T-helper 22 cell (primary cell): Measurements from ENCODE around the gene SHROOM1.
"Not testable (repeated sequence)": the region's sequence is repeated elsewhere in the genome, so short reads cannot be mapped to it uniquely, and the experiment has no call there.

ENCODE experiments used
- DNase-seq: peaks from one replicate; pipeline ENCODE4 v3.0.0-alpha.2; 2020; ENCODE audit warnings: low read depth

SHROOM1 gene, protein sequence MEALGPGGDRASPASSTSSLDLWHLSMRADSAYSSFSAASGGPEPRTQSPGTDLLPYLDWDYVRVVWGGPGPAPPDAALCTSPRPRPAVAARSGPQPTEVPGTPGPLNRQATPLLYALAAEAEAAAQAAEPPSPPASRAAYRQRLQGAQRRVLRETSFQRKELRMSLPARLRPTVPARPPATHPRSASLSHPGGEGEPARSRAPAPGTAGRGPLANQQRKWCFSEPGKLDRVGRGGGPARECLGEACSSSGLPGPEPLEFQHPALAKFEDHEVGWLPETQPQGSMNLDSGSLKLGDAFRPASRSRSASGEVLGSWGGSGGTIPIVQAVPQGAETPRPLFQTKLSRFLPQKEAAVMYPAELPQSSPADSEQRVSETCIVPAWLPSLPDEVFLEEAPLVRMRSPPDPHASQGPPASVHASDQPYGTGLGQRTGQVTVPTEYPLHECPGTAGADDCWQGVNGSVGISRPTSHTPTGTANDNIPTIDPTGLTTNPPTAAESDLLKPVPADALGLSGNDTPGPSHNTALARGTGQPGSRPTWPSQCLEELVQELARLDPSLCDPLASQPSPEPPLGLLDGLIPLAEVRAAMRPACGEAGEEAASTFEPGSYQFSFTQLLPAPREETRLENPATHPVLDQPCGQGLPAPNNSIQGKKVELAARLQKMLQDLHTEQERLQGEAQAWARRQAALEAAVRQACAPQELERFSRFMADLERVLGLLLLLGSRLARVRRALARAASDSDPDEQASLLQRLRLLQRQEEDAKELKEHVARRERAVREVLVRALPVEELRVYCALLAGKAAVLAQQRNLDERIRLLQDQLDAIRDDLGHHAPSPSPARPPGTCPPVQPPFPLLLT

DNA sequence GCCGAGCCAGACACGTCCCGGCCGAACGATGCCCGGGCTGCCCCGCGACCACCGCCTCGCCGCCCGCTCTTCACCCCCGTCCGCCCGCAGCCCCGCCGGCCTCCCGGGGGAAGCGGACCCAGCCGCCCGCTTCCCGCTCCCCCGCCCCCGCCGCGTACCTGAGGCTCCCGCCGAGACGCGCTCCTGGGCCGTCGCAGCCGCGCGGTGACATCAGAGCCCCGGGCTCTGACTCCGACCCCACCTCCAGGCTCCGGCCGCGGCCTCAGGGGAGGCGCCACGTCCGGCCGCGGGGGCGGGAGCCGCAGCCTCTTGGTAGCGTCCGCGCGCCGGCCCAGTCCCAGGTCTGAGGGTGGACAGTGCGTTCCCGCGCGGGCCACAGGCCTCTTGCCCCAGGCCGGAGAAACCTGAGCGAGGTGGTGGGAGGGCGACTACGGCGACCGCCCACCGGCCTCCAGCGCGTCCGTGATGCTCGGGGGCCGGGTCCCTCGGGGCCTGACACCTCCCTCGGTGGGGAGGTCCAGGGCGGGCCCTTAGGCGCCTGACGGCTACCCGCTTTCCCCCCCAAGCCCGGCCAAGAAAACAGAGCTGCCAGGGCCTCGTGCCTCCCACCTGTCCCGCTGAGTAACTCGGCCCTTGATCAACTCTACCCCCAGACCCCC, at the start of gene SHROOM1:
Gene SHROOM1, minus strand, starts transcription at position 212 of the 659 bp plus-strand sequence. CDS start 4,507 bp downstream, outside the sequence.
- no peak for DNase-seq

DNA sequence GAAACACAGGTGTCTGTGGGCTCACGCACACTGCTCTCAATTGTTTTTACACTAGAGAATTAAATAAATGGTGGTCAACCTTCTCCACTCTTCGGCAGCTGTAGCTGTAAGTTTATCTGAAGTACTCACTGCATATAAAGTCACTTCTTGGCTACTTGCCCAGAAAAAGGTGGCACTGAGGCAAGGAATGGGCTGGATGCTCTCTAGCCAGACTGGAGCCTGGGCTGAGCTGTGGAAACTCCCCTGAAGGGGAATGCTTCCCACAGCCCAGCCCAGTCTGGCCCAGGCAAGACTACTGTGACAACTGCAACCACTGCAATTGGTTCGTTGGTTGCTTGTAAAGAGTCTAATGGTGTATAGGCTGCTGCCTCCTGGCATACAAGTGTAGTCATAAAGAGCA, 47.5 kb upstream of the SHROOM1 start:
- no peak for DNase-seq

DNA sequence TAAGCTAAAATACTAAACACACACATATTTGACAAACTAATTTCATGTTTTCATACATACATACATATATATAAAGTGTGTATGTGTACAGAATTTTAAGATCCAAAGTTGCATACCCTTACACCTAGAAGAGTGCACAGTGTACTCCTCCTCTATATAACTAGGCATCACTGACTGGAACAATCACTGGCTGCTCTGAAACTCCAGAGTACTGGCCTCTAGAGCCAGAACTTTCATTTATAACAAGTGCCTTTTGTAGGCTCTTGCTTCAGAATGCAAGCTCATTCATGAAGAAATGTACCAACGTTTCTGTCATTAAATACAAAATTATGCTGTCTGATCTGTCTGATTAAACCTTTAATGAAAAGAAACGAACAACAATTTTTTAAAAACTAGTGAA, 47.0 kb upstream of the SHROOM1 start:
- no peak for DNase-seq

DNA sequence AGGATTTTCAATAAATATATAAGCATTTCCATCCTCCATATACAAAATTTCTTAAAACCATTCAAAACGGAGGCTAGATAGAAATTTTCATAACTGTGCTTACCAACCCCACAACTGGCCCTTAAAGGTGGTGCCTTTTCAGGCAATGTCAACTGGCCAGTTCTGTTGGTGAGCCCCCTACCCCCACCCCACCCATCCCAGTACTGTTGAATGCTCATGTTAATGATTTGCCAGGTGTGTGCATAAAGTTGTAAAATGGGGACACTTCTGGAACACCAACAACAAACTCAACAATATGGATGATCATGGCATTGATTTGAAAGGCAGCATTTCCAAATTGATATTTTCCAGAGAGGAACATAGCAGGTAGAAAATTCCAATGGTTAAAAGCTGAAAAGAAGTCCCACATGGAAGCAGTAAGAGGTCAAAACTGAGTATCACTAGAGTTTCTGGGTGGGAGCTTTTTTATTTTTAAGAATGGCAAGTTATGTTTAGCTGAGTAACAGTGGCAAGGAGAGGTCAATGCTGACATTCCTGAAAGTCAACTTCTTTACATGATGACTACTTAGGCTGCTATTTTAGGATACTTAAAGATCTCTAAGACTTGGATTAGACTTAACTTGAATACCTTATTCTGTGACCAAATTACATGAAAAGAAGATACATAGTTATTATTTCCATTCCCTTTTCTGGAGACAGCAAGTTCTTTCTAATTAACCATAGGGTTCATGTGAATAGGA, 45.7 kb upstream of the SHROOM1 start:
- no peak for DNase-seq

DNA sequence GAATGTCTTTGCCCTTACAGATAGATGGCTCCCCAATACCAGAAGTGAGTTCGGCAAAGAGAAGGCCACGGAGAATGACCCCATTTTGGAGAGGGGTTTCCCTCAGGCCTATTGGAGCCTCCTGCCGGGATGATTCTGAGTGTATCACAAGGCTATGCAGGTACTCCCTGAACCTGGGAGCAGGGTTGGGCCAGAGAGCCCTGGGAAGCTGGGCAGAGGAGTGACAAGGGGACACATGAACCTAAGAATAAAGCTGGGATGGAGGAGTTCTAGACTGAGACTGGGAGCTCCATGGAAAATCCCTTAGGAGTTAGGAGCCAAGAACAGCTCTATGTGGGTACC, 43.5 kb upstream of the SHROOM1 start:
- DNase-seq: no peak

DNA sequence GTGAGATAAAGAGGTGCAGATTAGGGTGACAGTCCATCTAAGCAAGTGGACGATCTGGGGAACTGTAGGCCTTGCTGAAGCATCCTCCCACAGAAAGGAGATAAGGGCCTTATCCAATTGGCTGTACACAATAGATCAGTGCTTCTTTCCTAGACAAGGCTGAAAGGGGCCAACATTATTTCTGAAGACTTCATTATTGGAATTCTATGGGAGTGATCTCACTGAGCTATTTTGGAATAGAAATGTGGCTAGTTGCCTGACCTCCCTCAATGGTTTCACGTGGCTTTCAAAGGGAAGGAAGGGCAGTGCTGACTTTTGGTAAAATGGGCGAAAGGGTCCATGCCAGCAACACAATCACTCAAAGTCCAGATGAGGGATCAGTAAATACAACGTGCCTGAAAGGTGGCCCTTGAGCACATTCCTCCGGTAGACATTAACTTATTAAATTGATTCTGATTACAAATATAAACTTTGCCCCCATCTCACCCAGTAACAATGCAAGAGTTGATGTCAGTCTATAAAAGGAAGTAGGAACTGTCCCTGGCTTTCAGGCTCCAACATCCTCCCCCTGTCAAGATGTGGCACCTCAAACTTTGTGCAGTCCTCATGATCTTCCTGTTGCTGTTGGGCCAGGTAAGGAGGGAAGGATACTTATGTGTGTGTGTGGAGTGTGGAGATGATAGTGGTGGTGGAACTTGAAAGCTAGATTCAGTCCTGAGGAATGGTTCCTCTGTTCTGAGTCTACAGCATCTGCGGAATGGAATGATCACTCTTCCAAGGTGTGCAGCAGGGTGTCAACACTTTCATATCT, 42.9 kb upstream of the SHROOM1 start, which contains the start of gene LEAP2:
Gene LEAP2, plus strand, starts transcription at position 550 of the 811 bp plus-strand sequence. Its CDS starts 27 bp downstream, at position 577.
- no peak for DNase-seq

DNA sequence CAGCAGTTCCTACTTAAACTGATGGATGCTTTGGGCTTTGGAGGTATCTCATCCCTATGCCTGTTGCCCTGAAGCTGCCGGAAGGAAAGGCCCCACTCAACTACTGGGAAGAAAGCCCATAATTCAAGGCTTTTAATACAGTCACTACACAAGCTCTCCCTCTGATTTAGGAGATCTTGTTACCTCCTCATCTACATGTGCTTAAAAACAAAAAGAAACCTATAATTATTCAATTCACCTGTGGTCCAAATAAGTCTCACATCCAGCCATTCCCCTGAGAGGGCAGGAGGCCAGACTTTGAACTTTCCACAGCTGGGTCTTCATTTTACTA, 42.3 kb upstream of the SHROOM1 start:
- DNase-seq: no peak

DNA sequence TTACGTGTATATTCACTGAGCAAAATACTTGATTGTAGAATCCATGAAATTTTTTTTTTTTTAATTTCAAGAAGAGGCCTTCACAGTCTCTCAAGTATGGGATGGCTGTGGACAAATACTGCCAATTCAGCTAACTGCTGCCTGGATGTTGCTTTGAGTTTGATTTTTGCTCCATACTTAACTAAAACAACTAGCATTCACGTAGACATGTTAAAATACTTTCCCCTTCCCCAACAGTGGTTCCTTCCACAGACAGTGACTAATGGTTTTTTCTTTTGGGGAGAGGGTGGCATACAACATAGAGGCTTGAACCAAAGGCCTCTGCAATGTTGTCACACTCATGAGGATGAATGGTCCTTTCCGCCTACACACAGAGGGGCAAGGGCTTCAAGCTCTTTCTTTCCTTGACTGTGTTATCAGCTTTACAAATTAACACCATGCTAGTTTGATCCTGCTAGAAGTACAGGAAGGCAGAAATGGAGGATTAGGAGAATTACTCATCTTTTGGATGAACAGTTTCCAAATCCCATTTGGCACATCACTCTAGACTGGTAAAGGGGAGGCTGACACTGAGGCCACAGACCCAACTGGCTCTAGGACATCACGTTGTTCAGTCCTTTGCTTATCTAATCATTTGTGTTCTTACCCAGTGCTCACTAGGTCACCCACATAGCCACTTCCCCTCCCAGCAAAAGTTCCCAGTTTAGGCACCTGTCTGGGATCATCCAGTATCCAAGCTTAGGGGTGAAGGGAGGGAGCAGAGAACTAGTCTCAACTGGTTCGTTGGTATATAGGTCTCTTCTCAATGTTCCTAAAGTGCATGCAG, 41.2 kb upstream of the SHROOM1 start:
- DNase-seq: no peak

DNA sequence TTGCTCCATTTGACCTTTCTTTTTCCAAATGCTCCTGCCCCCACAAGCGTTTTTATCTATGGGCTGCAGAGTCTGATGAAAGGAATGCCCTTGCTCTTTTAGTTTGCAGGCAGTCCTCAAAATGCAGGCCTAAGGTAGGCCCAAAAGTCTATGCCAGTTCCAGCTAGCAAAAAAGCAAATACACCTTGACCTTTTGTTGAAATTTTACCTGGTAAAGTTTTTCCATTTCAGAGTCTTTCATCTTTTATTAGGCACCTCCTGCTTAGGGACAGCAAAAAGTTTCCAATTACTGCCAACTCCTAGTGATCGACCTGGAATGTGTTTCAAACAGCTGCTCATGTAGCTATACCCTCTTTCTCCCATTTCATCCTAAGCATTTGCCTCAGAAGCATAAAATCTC, 40.4 kb upstream of the SHROOM1 start:
- no peak for DNase-seq

DNA sequence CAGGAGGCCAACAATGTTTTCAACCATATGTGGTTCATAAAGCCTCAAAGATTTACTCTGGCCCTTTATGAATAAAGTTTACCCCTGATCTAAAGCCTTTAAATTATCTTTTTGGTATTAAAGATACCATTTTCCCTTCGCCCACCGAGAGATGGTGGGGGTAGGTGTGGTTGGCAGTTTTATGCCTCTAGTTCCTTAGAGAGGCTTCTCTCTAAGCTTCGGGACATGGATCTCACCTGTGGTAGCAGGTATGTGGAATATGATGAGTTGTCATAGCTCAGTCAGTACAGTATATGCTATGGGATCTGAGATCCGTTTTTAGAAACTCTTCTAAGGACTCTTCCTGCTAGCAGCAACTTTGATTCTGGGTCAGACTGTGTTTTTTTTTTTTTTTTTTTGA, 38.3 kb upstream of the SHROOM1 start:
- no peak for DNase-seq

DNA sequence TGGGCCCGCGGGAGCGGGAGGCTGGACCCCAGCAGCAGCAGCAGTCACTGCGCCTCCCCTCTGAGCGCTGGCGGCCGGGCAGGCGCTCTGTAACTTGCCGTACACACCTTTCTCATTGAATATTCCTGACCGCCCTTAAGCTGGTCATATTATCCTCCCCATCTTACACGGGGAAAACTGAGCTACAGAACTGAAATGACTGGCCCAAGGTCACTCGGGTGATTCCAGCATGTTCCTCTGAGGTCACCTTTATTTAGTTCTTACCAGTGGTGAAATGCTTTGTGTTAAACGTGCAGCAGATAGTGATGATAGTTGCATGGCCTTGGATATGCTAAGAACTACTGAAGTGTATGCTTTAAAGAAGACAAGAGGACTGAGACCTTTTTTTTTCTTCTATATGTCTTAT, 36.6 kb upstream of the SHROOM1 start:
- no peak for DNase-seq

DNA sequence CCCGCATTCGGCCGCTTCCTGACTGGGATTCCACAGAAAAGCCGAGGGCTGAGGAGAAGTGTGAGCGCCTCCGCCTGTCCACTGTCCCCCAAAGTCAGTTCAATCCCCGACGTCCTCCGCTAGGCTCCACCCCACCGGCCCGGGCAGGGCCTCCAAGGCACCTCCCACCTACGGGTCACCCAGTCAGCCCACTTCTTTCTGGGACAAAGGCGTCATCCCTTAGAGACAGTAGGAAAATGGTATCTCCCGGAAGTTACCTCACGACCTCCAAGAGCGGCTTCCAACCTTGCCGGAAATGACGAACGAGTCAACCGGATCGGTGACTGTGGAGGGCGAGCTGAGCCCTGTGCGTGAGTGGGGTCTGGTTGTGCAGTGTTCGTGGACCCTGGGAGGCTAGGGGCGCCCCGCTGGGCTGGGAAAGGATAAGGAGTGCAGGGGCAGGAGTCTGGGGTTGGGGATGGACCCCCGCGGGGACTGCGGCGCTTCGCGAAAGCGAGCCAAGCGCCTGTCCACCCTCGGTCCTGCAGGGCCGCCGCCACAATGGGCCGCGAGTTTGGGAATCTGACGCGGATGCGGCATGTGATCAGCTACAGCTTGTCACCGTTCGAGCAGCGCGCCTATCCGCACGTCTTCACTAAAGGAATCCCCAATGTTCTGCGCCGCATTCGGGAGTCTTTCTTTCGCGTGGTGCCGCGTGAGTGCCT, 36.0 kb upstream of the SHROOM1 start, which contains the start of the genes GDF9 and UQCRQ:
Gene GDF9, minus strand, starts transcription at position 128 of the 704 bp plus-strand sequence. CDS start 1,936 bp downstream, outside the sequence.
Gene UQCRQ, plus strand, starts transcription at position 301 of the 704 bp plus-strand sequence. Its CDS starts 240 bp downstream, at position 541.
- DNase-seq: peak; percentile 91

DNA sequence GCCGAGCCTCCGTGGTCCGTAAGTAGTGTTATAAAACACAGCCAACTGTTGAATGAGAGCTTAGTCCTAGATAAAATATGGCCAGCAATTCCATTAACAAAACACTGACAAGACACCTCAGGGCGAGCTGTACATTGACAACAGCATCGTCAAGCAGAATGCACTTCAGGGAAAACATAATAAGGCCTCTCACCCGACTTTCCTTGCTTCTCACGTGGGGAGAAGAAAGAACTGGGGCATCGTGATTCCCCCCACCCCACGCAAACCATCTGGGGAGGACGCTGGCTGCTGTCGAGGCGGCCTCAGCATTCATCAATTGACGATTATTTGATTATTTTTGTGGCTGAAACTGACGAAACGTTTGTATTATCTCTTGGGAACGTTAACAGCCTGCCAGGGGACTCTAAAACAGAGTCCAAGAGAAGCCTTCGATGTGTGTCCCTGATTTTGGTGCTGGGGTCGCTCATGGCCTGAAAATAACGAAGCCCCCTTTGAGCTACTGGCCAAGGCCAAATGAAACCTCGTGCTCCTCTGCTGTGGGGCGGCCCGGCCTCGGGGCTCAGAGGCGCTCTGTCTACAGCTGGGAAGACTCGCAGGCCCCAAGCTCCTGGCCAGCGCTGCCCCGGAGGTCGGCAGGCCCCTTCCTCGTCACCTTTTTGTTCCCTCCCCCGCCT, 35.4 kb upstream of the SHROOM1 start:
- no peak for DNase-seq

DNA sequence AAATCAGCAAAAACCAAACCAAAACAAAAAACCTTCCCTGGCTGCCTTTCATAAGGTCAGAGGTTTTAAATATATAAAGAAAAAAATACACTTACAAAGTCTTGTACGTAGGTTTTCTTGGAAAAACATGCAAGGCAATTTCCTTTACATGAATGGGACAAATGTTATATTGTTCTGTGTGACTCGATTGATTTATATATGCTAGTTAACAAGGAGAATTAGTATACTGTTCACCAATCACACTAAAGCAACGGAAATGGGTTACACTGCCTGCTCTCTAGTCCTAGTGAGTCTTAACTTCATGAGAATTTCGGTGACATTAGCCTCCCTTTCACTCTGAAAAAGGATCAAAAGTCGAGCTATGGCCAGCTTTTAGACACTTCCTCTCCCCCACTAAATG, 30.3 kb upstream of the SHROOM1 start:
- no peak for DNase-seq

DNA sequence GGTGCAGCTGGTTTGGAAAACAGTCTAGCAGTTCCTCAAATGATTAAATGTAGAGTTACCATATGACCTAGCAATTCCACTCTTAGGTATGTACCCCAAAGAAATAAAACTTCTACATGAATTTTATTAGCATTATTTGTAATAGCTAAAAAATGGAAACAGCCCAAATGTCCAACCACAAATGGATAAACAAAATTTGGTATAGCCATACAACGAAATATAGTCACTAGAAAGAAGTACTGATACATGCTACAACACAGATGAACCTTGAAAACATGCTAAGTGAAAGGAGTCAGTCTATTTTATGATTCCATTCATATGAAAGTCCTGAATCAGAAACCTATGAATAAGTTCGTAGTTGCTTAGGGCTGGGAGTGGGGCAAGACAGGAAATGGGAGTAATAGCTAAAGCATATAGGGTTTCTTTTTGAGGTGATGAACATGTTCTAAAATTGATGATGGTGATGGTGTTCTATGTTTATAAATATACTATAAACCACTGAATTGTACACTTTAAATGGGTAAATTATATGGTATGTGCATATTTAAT, 29.5 kb upstream of the SHROOM1 start:
- no peak for DNase-seq

DNA sequence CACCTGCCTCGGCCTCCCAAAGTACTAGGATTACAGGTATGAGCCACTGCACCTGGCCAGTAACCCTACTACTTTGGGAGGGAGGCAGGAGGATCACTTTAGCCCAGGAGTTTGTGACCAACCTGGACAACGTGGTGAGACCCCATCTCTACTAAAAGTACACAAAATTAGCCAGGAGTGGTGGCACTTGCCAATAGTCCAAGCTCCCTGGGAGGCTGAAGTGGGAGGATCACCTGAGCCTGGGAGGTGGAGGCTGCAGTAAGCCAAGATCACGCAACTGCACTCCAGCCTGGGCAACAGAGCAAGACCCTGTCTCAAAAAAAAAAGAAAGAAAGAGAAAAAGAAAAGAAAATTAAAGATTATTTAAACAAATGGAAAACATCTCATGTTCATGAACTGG, 25.6 kb upstream of the SHROOM1 start:
- DNase-seq: no peak

DNA sequence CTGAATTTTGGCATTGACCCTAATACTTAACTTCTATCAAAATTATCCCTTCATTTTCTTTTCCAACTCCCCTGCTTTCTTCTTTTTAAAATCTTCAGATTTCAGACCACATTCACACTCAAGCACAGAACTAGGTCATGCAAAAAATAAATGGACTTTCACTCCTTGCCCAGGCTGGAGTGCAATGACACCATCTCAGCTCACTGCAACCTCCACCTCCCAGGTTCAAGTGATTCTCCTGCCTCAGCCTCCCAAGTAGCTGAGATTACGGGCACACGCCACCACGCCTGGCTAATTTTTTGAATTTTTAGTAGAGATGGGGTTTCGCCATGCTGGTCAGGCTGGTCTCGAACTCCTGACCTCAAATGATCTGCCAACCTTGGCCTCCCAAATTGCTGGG, 24.5 kb upstream of the SHROOM1 start:
- not testable (repeated sequence) for DNase-seq

DNA sequence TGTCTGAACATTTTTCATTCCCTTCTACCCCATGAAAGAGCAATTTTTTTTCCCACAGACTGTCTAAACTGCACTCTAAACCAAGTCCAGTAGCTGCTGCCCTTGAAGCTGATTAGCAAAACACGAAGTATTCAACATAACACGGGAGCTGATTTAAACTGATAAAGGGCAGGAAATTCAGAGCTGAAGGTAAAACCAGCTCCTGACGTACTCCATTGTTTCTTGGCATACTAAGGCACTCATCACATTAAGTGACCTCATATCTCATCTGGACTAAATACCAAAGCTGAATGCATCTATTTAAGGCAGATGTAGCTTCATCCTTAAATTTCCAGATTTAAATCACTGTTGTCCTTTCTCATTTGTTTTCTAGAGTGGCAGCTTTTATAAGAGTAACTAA, 23.9 kb upstream of the SHROOM1 start:
- no peak for DNase-seq

DNA sequence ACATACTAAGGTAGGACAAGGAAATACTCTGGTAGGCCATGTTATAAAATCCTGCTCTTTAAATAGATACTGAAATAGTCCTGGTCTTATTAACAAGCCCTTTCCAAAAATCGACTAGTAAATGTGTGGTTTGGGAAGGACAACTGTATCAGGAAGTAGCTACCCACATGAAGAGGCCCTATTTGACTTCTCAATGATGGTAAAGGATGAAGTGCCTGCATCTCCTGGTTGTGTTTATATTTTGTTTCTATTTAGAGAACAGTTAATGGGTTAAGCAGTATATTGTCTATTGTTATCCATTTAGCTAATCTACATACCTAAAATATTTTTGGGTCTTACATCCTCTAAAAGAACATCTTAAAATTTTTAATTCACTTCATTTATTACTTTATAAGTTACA, 23.3 kb upstream of the SHROOM1 start:
- DNase-seq: no peak
